Rectal smooth muscle tissue (tissue), 1 donor: Measurements from ENCODE around the gene MAEA.

ENCODE experiments used
- H3K27ac ChIP-seq: one replicate; pipeline ENCODE4 v1.7.0; 2013; ENCODE audit warnings: low read depth, low read length, inconsistent platforms
- H3K27me3 ChIP-seq: one replicate; pipeline ENCODE4 v1.7.0; 2013; ENCODE audit warnings: low read length; ENCODE audit not compliant: control insufficient read depth, insufficient read depth
- H3K36me3 ChIP-seq: one replicate; pipeline ENCODE4 v1.7.0; 2013; ENCODE audit warnings: low read length; ENCODE audit not compliant: control insufficient read depth, insufficient read depth
- H3K4me1 ChIP-seq: one replicate; pipeline ENCODE4 v1.7.0; 2013; ENCODE audit warnings: low read length; ENCODE audit not compliant: control insufficient read depth, insufficient read depth
- H3K4me3 ChIP-seq: one replicate; pipeline ENCODE4 v1.7.0; 2013; ENCODE audit warnings: low read length
- H3K9ac ChIP-seq: one replicate; pipeline ENCODE4 v1.7.0; 2013; ENCODE audit warnings: low read length

The MAEA gene

GRCh38 chr4:1378559-1379231 is 89.0 kb downstream of the MAEA start:
- no peak overlapping the region for H3K9ac ChIP-seq

DNA sequence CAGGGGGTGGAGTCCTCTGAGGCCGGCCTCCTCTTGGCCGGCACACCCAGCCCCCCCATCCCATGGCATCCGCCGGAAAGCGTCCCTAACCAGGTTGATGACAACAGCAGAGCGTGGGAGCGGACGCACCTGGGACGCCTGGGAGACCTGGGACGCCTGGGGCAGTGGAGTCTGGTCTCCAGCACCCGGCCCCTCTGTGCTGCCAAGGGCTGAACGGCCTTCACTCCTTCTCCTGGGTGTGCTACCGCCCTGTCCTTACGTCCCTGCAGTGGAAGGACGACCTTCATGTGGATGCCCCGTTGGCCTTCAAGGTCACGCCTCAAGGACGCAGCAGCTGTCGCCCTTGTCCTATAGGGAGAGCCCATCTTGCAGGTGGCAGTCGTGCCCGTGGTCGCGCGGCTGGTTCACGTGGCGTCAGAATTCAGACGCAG is 89.7 kb downstream of the MAEA start:
- Histone ChIP-seq H3K27ac (no peak overlapping the region), H3K36me3 (peaks cover 5% of the 10 kb centered on the region), H3K4me3 (no peak overlapping the region), H3K9ac (no peak overlapping the region), H3K4me1 (no peaks in the 10 kb centered on the region), H3K27me3 (no peaks in the 10 kb centered on the region)

More at GRCh38 chr4:1378559-1379231, 89.0 kb downstream of the MAEA start:
- Histone ChIP-seq H3K27me3 (no peaks in the 10 kb centered on the region), H3K36me3 (peaks cover 3% of the 10 kb centered on the region), H3K27ac (no peak overlapping the region), H3K4me3 (no peak overlapping the region), H3K4me1 (no peaks in the 10 kb centered on the region)

- Histone ChIP-seq H3K36me3 (peaks cover 8% of the 10 kb centered on the region), H3K27ac (no peak overlapping the region), H3K4me1 (no peaks in the 10 kb centered on the region), H3K4me3 (no peak overlapping the region), H3K27me3 (no peaks in the 10 kb centered on the region), H3K9ac (no peak overlapping the region)
Measured at GRCh38 chr4:1379801-1380331, 90.2 kb downstream of the MAEA start.

DNA sequence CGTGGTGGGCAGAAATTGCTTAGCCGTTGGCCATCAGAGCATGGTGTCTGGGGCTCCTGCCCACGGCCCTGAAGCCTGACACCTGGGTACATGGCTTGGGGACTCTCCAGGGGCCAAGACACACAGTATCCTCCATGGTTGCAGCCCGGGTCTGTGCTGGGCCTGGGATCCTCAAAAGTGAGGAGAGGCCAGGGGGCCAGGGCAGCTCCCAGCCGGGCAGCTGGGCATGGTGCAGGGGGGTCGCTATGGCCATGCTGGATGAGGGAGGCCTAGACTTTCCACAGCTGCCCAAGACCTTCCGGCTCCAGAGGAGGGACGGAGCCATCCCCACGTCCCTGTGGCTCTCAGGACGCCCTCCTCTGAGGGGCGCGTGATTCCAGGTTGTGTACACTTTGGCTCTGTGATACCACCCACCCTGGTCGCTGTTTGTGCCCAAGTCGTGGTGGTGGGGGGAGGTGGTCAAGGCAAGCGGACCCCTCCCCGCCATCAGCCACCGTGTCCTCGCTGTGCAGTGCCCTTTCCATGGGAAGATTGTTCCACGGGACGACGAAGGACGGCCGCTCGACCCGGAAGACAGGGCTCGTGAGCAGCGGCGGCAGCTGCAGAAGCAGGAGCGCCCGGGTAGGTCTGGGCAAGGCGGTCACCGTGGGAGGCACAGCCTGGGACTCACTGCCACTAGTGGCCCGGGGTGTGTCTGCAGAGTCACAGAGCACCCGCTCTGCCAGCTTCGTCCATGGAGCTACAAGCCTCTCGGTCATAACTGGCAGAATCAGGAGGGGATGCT is 90.9 kb downstream of the MAEA start:
- no peak overlapping the region for H3K4me3 ChIP-seq
- H3K27ac ChIP-seq: no peak overlapping the region
- no peaks in the 10 kb centered on the region for H3K4me1 ChIP-seq
- H3K36me3 ChIP-seq: peaks cover 8% of the 10 kb centered on the region
- H3K27me3 ChIP-seq: no peaks in the 10 kb centered on the region
- H3K9ac ChIP-seq: no peak overlapping the region

DNA sequence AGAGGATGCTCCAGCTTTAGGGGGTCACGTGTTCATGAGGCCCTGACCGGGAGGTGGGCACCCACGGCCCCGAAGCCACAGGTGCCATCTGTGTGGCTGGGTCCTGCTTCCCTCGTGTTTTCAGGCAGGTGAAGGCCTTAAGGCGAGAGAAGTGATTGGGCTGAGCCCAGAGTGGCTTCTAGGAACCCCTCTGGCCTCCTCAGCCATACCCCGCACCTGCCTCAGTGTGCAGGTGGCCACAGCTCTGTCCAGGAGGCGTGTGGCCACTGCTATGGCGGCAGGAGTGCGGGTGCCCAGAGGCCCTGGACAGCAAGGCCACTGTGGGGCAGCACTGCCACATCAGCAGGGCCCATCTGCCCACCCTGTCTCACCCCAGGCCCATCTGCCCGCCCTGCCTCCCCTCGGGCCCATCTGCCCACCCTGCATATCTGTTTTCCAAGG is 91.5 kb downstream of the MAEA start:
- H3K9ac ChIP-seq: no peak overlapping the region
- H3K36me3 ChIP-seq: peaks cover 13% of the 10 kb centered on the region
- H3K4me3 ChIP-seq: no peak overlapping the region
- H3K27me3 ChIP-seq: no peaks in the 10 kb centered on the region
- H3K4me1 ChIP-seq: no peaks in the 10 kb centered on the region
- no peak overlapping the region for H3K27ac ChIP-seq

DNA sequence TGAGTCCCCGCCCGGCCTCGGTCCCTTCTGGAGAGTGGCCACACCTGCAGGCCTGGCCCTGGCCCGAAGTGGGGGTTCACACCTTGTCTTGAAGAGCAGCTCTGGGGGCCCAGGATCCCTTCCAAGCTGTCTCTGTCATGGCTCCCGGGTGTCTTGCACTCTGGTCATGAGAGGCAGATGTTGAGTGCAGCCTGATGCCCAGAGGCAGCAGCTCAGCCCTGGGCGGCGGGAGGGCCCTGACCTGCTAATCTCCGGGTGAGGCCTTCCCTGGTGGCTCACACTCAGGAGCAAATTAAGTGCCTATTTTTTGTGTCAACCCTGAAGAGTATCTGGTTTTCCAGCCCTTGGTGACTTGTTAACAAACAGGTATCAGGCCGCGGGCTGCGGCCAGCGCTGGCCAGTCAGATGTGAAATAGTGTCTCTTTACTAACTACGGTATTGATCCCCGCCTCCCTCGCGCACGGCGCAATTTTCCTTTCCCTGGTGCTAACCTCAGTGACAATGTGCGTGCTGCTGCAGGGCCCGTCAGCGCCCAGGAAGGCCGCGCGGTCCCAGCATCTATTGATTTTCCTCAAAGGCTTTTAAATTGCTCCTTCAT is 92.4 kb downstream of the MAEA start:
- Histone ChIP-seq H3K9ac (no peak overlapping the region), H3K27me3 (no peaks in the 10 kb centered on the region)

GRCh38 chr4:1382776-1383727 is 93.4 kb downstream of the MAEA start:
- H3K36me3 ChIP-seq: peaks cover 15% of the 10 kb centered on the region

More for the DNA sequence above, 92.4 kb downstream of the MAEA start:
- Histone ChIP-seq H3K36me3 (peaks cover 15% of the 10 kb centered on the region), H3K4me3 (no peak overlapping the region), H3K27ac (no peak overlapping the region), H3K4me1 (no peaks in the 10 kb centered on the region)

GRCh38 chr4:1383728-1384591 is 94.3 kb downstream of the MAEA start:
- H3K27ac ChIP-seq: no peak overlapping the region
- H3K27me3 ChIP-seq: no peaks in the 10 kb centered on the region
- no peak overlapping the region for H3K4me3 ChIP-seq
- H3K4me1 ChIP-seq: no peaks in the 10 kb centered on the region
- no peak overlapping the region for H3K9ac ChIP-seq
- H3K36me3 ChIP-seq: peaks cover 15% of the 10 kb centered on the region

More at GRCh38 chr4:1382776-1383727, 93.4 kb downstream of the MAEA start:
- Histone ChIP-seq H3K4me1 (no peaks in the 10 kb centered on the region), H3K4me3 (no peak overlapping the region), H3K27ac (no peak overlapping the region), H3K9ac (no peak overlapping the region), H3K27me3 (no peaks in the 10 kb centered on the region)

DNA sequence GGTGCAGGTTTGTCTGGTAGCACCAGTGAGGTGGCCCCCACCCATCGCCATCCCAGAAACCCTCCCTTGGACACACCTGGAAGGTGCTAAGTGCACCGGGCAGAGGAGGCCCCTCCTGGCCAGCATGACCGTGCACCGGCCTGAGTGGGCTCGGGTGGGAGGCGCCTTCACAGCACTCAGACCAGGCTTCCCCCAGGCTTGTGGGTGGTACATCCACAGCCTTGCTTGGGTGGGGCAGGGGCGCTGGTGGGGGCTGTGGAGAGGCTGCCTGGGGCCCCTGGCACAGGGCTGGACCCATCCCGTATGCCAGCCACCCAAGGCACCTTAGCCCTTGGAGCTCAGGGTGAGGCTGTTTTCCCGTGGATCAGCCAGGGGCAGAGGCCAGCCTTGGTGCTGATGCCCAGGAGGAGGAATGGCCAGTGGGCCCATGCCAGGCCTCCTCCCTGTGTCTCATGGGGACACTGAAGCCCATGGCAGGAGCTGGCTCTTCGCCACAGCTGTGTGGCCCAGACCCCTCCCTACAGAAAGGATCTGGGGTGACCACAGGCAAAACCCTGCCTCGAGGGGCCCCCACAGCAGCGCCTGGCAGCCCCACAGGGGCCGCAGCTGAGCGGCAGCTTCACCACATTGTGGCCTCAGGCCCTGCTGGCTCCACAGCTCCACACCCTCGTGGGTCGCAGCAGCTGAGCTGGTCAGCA is 95.1 kb downstream of the MAEA start:
- H3K9ac ChIP-seq: no peak overlapping the region
- peaks cover 17% of the 10 kb centered on the region for H3K36me3 ChIP-seq
- H3K4me1 ChIP-seq: no peaks in the 10 kb centered on the region
- no peak overlapping the region for H3K4me3 ChIP-seq
- H3K27me3 ChIP-seq: no peaks in the 10 kb centered on the region
- no peak overlapping the region for H3K27ac ChIP-seq

DNA sequence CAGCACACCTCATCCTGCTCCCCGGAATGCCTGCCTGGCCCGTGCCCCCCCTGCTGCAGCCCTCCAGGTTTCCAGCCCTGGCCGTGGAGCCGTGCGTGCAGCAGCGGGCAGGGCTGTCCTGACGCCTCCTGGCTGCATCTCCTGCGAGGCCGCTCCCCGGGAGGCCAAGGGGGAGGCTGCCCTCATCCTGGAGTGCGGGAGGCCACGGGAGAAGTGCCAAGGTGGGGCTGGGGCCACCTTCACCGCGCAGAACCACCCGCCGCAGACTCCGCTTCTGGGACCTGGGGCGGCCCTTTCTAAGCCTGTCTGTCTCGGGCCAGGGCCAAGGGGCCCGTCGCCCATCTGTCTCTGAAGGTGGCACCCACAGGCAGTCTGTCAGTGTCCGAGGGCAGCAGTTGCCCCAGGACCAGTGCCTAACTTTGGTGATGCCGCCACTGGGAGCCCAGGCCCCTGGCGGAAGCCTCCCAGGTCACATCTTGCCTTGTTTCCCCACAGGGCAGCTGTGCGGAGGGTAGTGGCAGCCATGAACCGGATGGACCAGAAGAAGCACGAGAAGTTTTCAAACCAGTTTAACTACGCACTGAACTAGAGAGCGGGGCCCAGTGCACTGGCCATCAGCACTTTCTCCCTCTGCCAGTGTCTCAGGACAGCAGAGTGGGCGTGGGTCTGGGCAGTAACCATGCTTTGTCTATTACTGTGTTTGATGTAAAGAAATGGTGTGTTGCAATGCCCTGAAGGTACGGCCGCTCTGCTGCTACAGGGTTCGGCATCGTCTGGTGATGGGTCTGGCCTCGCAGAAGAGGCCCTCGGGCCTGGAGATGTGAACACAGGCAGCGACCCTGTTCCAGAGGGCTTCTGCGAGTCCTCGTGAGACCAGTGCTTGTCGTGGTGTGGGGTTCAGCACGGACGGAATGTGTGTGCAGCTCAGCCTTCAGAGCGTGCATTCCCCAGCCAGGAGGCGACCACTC is 96.0 kb downstream of the MAEA start:
- Histone ChIP-seq H3K36me3 (peaks cover 17% of the 10 kb centered on the region), H3K4me3 (no peak overlapping the region)

More for the DNA sequence above, 96.0 kb downstream of the MAEA start:
- H3K27ac ChIP-seq: no peak overlapping the region
- no peaks in the 10 kb centered on the region for H3K4me1 ChIP-seq
- H3K9ac ChIP-seq: no peak overlapping the region
- H3K27me3 ChIP-seq: no peaks in the 10 kb centered on the region
